DOHH2 (cell line): ENCODE measurements around the gene IFNA13.

Source experiments
- H3F3A ChIP-seq: fragments of 200-600 bp; sonication (generic), shearing (Covaris generic); 2 replicates; pipeline ENCODE4 v1.6.0; 2016; ENCODE audit warnings: antibody characterized with exemption, mild to moderate bottlenecking; ENCODE audit not compliant: control insufficient read depth, insufficient read depth
- H3K27ac ChIP-seq: fragments of 200-600 bp; sonication (generic); 2 replicates; pipeline ENCODE4 v1.5.1; 2014; ENCODE audit warnings: low read depth, mild to moderate bottlenecking, low read length, moderate library complexity
- H3K27me3 ChIP-seq: fragments of 200-600 bp; sonication (generic); 2 replicates; pipeline ENCODE4 v1.6.1; 2014; ENCODE audit warnings: mild to moderate bottlenecking, low read length, mixed read lengths; ENCODE audit not compliant: control insufficient read depth
- H3K36me3 ChIP-seq: fragments of 200-600 bp; sonication (generic); 2 replicates; pipeline ENCODE4 v1.6.1; 2014; ENCODE audit warnings: mild to moderate bottlenecking, low read length, moderate library complexity, mixed read lengths; ENCODE audit not compliant: control insufficient read depth
- H3K4me1 ChIP-seq: fragments of 200-600 bp; sonication (generic); 2 replicates; pipeline ENCODE4 v1.6.1; 2014; ENCODE audit warnings: mild to moderate bottlenecking, low read length, mixed read lengths; ENCODE audit not compliant: control insufficient read depth
- H3K4me2 ChIP-seq: fragments of 200-600 bp; sonication (generic); 2 replicates; pipeline ENCODE4 v1.6.0; 2014; ENCODE audit warnings: mild to moderate bottlenecking, low read length, moderate library complexity
- H3K4me3 ChIP-seq: fragments of 200-600 bp; sonication (generic); 2 replicates; pipeline ENCODE4 v1.5.1; 2014; ENCODE audit warnings: mild to moderate bottlenecking, low read length, mixed read lengths
- H3K79me2 ChIP-seq: fragments of 200-600 bp; sonication (generic); 2 replicates; pipeline ENCODE4 v1.6.1; 2014; ENCODE audit warnings: mild to moderate bottlenecking, low read length, mixed read lengths; ENCODE audit not compliant: control insufficient read depth
- H3K9me2 ChIP-seq: fragments of 200-600 bp; sonication (generic); replicated peaks from 2 replicates; pipeline ENCODE4 v1.6.1; 2014; ENCODE audit warnings: mild to moderate bottlenecking, low read length, mixed read lengths; ENCODE audit not compliant: control insufficient read depth
- H3K9me3 ChIP-seq: fragments of 200-600 bp; sonication (generic); 2 replicates; pipeline ENCODE4 v1.6.1; 2014; ENCODE audit warnings: antibody characterized with exemption, low read length, mixed read lengths; ENCODE audit not compliant: control insufficient read depth, insufficient read depth
- H4K20me1 ChIP-seq: fragments of 200-600 bp; sonication (generic); 2 replicates; pipeline ENCODE4 v1.6.0; 2014; ENCODE audit warnings: low read depth, mild to moderate bottlenecking, antibody characterized with exemption, low read length, moderate library complexity; ENCODE audit not compliant: control insufficient read depth, insufficient read depth
- EZH2phosphoT487 ChIP-seq: fragments of 200-600 bp; sonication (generic); IDR thresholded peaks from 2 replicates; pipeline ENCODE4 v1.6.1; 2017; ENCODE audit warnings: borderline replicate concordance, mild to moderate bottlenecking, antibody characterized with exemption, low read length, moderate library complexity, mixed read lengths
- TF ChIP-seq, protein P1 (sequence below): fragments of 200-600 bp; sonication (generic); IDR thresholded peaks from one replicate; pipeline ENCODE4 v1.5.1; 2014; ENCODE audit warnings: antibody characterized with exemption, mild to moderate bottlenecking, low read depth, low read length; ENCODE audit not compliant: poor library complexity, severe bottlenecking

The IFNA13 gene

DNA sequence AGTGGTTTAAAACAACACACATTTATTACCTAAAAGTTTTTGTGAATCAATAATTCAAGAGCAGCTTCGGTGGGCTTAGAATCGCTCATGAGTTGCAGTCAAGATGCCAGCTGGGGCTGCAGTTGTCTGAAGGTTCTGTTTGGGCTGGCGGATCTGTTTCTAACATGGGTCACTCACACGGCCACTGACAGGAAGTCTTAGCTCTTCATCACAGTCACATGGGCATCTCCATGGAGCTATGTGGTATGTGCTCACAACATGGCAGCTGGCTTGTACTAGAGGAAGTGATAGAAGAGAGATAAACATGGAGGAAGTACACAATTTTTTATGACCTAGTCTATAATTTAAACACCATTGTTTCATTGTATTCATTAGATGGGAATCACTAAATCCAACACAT is 43.8 kb downstream of the IFNA13 start:
- TF ChIP-seq, protein P1, sequence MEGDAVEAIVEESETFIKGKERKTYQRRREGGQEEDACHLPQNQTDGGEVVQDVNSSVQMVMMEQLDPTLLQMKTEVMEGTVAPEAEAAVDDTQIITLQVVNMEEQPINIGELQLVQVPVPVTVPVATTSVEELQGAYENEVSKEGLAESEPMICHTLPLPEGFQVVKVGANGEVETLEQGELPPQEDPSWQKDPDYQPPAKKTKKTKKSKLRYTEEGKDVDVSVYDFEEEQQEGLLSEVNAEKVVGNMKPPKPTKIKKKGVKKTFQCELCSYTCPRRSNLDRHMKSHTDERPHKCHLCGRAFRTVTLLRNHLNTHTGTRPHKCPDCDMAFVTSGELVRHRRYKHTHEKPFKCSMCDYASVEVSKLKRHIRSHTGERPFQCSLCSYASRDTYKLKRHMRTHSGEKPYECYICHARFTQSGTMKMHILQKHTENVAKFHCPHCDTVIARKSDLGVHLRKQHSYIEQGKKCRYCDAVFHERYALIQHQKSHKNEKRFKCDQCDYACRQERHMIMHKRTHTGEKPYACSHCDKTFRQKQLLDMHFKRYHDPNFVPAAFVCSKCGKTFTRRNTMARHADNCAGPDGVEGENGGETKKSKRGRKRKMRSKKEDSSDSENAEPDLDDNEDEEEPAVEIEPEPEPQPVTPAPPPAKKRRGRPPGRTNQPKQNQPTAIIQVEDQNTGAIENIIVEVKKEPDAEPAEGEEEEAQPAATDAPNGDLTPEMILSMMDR: no peak
- no peak for TF ChIP-seq EZH2phosphoT487
- H3K4me1 ChIP-seq: no peaks in the 10 kb centered on the region
- H3K4me2 ChIP-seq: no peak overlapping the region
- H3K4me3 ChIP-seq: no peak overlapping the region
- peaks cover 32% of the 10 kb centered on the region for H3K79me2 ChIP-seq
- no peak overlapping the region for H3K27ac ChIP-seq
- no peaks in the 10 kb centered on the region for H3K9me2 ChIP-seq
- H3K27me3 ChIP-seq: no peaks in the 10 kb centered on the region
- H3F3A ChIP-seq: peaks cover 5% of the 10 kb centered on the region; the same call in 1 of the 2 replicates
- peaks cover 10% of the 10 kb centered on the region; the same call in 1 of the 2 replicates for H4K20me1 ChIP-seq
- H3K36me3 ChIP-seq: peaks cover 26% of the 10 kb centered on the region
- no peaks in the 10 kb centered on the region for H3K9me3 ChIP-seq

DNA sequence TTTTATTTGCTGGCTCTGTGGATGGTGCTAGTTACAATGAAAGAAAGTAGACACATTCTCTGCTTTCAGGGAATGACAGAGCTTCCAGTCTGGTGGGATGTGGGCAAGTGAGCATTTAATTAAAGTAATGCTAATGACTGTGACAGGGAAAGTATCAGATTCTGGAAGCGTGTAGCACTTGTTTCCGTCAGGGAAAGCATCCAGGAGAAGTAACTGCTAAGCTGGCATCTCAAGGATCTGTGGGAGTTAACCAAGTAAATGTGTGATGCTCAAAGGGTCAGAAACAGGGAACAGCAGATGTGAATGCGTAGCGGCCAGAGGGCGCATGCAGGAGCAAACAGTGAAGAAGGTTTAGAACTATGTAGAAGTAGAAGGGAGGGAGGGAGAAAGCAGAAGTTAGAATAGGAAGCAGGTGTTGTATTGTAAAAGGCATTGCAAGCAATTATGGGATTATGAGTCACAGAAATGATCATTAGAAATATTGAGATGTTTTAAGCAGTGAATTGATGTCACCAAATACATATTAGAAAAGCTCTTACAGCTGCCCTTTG is 44.9 kb downstream of the IFNA13 start:
- peaks cover 10% of the 10 kb centered on the region; the same call in 1 of the 2 replicates for H4K20me1 ChIP-seq
- peaks cover 5% of the 10 kb centered on the region; the same call in 1 of the 2 replicates for H3F3A ChIP-seq
- H3K4me1 ChIP-seq: no peaks in the 10 kb centered on the region

DNA sequence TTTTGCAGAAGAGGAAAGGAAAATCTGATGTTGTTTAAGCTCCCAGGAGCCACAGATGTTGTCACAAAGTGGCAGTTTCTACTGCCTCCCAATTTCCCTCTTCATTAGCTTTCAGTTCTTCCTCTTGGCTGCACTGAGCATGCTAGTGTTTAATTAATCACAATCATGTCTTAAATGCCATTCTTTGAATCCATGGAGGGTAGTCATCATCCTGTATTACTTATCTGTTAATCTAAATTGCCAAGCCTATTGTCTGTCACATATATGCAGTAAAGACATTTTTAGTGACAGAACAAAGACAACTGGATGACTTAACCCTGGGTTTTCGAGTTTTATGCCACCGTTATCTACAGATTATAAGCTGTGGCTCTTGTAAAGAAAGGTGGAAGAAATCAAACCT is 47.4 kb downstream of the IFNA13 start:
- Histone ChIP-seq H3K36me3 (peaks cover 18% of the 10 kb centered on the region), H3K79me2 (peaks cover 2% of the 10 kb centered on the region), H3K9me3 (no peaks in the 10 kb centered on the region), H3K4me3 (no peak overlapping the region), H3K27ac (no peak overlapping the region), H4K20me1 (no peaks in the 10 kb centered on the region), H3K9me2 (no peaks in the 10 kb centered on the region), H3F3A (no peaks in the 10 kb centered on the region), H3K27me3 (peaks cover 8% of the 10 kb centered on the region; the same call in 1 of the 2 replicates), H3K4me1 (no peaks in the 10 kb centered on the region), H3K4me2 (no peak overlapping the region)
- TF ChIP-seq, protein P1: no peak
- no peak for TF ChIP-seq EZH2phosphoT487

More for the DNA sequence above, 44.9 kb downstream of the IFNA13 start:
- Histone ChIP-seq H3K27me3 (no peaks in the 10 kb centered on the region), H3K27ac (no peak overlapping the region), H3K36me3 (peaks cover 23% of the 10 kb centered on the region), H3K79me2 (peaks cover 22% of the 10 kb centered on the region), H3K4me3 (no peak overlapping the region), H3K4me2 (no peak overlapping the region), H3K9me3 (no peaks in the 10 kb centered on the region), H3K9me2 (no peaks in the 10 kb centered on the region)
- TF ChIP-seq, protein P1: no peak
